B cell (primary cell): ENCODE results near the gene ORMDL3. TPM values are rescaled to one million over a fixed set of nuclear protein-coding genes. Genes with fewer than 3 reads are reported as not detected.

Experiments used
- ATAC-seq: fragments of 200-7000 bp; cut with Tn5 transposase; one replicate; pipeline ENCODE4 v1.10.0; 2021; ENCODE audit warnings: low read depth, mild to moderate bottlenecking, moderate number of reproducible peaks, moderate library complexity
- CTCF ChIA-PET: fragments of 350-600 bp; sonication (Branson Sonifier 250); formaldehyde crosslinking; loops from one replicate; lab custom pipeline; 2021; ENCODE audit warnings: antibody characterized with exemption, inconsistent platforms; lab: Charles Lee
- POLR2A ChIA-PET: fragments of 350-600 bp; sonication (Branson Sonifier 250); formaldehyde crosslinking; loops from one replicate; lab custom pipeline; 2021; ENCODE audit warnings: antibody characterized with exemption; lab: Charles Lee
- DNase-seq: peaks from one replicate; pipeline ENCODE4 v3.0.0; 2013
- H2AFZ ChIP-seq: 2 replicates; pipeline ENCODE4 v1.6.1; 2012; ENCODE audit warnings: mild to moderate bottlenecking, low read depth, low read length; ENCODE audit not compliant: insufficient read depth, poor library complexity, severe bottlenecking
- H3K27ac ChIP-seq, 2 donors: 1 replicate in 1 of 2; 2 replicates in 1 of 2; pipeline ENCODE4 v1.5.1; 2012 to 2013; ENCODE audit warnings: low read length in 2 of 2, mild to moderate bottlenecking in 2 of 2, moderate library complexity in 1 of 2
- H3K27me3 ChIP-seq, 4 experiments: fragments of 200-600 bp in 1 of 4; sonication (generic) in 1 of 4; replicated peaks in 1 of 4; 1 replicate in 2 of 4; 2 replicates in 2 of 4; pipeline versions ENCODE4 v1.6.1 to v1.7.0; 2013 to 2016; ENCODE audit warnings: low read length in 3 of 4, mild to moderate bottlenecking in 2 of 4, mixed read lengths in 1 of 4, moderate library complexity in 1 of 4; ENCODE audit not compliant: insufficient read depth in 4 of 4, control insufficient read depth in 3 of 4; ENCODE audit errors: control extremely low read depth in 1 of 4
- H3K36me3 ChIP-seq, 2 experiments: replicated peaks in 1 of 2; 1 replicate in 1 of 2; 2 replicates in 1 of 2; pipeline versions ENCODE4 v1.6.1 to v1.7.1; 2013; ENCODE audit warnings: low read length in 1 of 2; ENCODE audit not compliant: insufficient read depth in 2 of 2, control insufficient read depth in 1 of 2; ENCODE audit errors: control extremely low read depth in 1 of 2, extremely low read depth in 1 of 2
- H3K4me1 ChIP-seq, 2 donors: fragments of 200-600 bp in 1 of 2; sonication (generic) in 1 of 2; 1 replicate in 1 of 2; 2 replicates in 1 of 2; pipeline versions ENCODE4 v1.5.1 to v1.6.1; 2013 to 2017; ENCODE audit warnings: low read length in 2 of 2; ENCODE audit not compliant: control insufficient read depth in 2 of 2, insufficient read depth in 2 of 2
- H3K4me2 ChIP-seq: replicated peaks from 2 replicates; pipeline ENCODE3; 2012; ENCODE audit warnings: mild to moderate bottlenecking, low read depth, low read length; ENCODE audit not compliant: poor library complexity, severe bottlenecking
- H3K4me3 ChIP-seq, 5 experiments: fragments of 200-600 bp in 1 of 5; sonication (generic) in 1 of 5; 1 replicate in 3 of 5; 2 replicates in 2 of 5; pipeline versions ENCODE4 v1.5.1 to v1.7.0; 2011 to 2016; ENCODE audit warnings: low read length in 4 of 5, mild to moderate bottlenecking in 4 of 5, low read depth in 2 of 5, control low read depth in 1 of 5, moderate library complexity in 1 of 5; ENCODE audit not compliant: insufficient read depth in 1 of 5; ENCODE audit errors: control extremely low read depth in 1 of 5, extremely low read depth in 1 of 5
- H3K79me2 ChIP-seq: fragments of 200-600 bp; sonication (generic); one replicate; pipeline ENCODE4 v1.6.0; 2016; ENCODE audit warnings: low read length; ENCODE audit not compliant: control insufficient read depth, insufficient read depth
- H3K9ac ChIP-seq: fragments of 200-600 bp; sonication (generic); 2 replicates; pipeline ENCODE4 v1.6.1; 2017; ENCODE audit warnings: mild to moderate bottlenecking, low read length, moderate library complexity
- H3K9me3 ChIP-seq, 3 donors: one replicate each; pipeline versions ENCODE4 v1.6.1 to v1.7.1; 2013; ENCODE audit warnings: low read length in 2 of 3; ENCODE audit not compliant: control insufficient read depth in 2 of 3, insufficient read depth in 1 of 3; ENCODE audit errors: control extremely low read depth in 1 of 3
- H4K20me1 ChIP-seq: 2 replicates; pipeline ENCODE4 v1.6.0; 2012; ENCODE audit warnings: mild to moderate bottlenecking, low read length; ENCODE audit not compliant: insufficient read depth, control insufficient read depth, poor library complexity, severe bottlenecking
- H3K27ac Mint-ChIP-seq: one replicate; pipeline ENCODE4 v1.8.0; 2021; ENCODE audit warnings: mixed read lengths
- H3K27me3 Mint-ChIP-seq: one replicate; pipeline ENCODE4 v1.8.0; 2021; ENCODE audit warnings: mixed read lengths
- H3K4me1 Mint-ChIP-seq: one replicate; pipeline ENCODE4 v1.8.0; 2021; ENCODE audit warnings: mixed read lengths
- H3K4me3 Mint-ChIP-seq: one replicate; pipeline ENCODE4 v1.8.0; 2021; ENCODE audit warnings: mixed read lengths
- H3K9me3 Mint-ChIP-seq: one replicate; pipeline ENCODE4 v1.8.0; 2022; ENCODE audit warnings: mixed read lengths; ENCODE audit not compliant: insufficient read depth
- EZH2 ChIP-seq: IDR thresholded peaks from 2 replicates; pipeline ENCODE4 v1.6.1; 2012; ENCODE audit warnings: borderline replicate concordance, low read depth, mild to moderate bottlenecking, moderate library complexity, low read length; ENCODE audit not compliant: insufficient read depth, poor library complexity, severe bottlenecking
- WGBS: methylation state at CpG from one replicate; pipeline ENCODE4 v1.1.5; 2013; ENCODE audit warnings: missing lambda C conversion rate; ENCODE audit not compliant: insufficient coverage; 5-methylcytosine and 5-hydroxymethylcytosine counted together
- intact Hi-C: fragments of 100-400 bp; cut with micrococcal nuclease; formaldehyde crosslinking; loops from one replicate; pipeline ENCODE4 v1.10.0; 2022
- polyA plus RNA-seq: library from polyadenylated mRNA; depleted of rRNA; stranded (reverse); fragments of >200 nt; gene quantifications from 2 replicates; pipeline ENCODE4 v1.2.3, GENCODE V29; 2012
- total RNA-seq, 2 donors: library from RNA; stranded (reverse); fragments of 120-200 nt in 1 of 2; gene quantifications; 1 replicate in 1 of 2; 2 replicates in 1 of 2; pipeline versions ENCODE4 v1.2.3 to v1.2.4, GENCODE V29; 2013 to 2022
- TF ChIP-seq, protein P1 (sequence below): fragments of 200-600 bp; IDR thresholded peaks from one replicate; pipeline ENCODE4 v1.8.0; 2022; ENCODE audit warnings: antibody characterized with exemption, mild to moderate bottlenecking

Gene ORMDL3
- total and polyA plus RNA-seq, 2 donors (not counting 1 experiment from before 2014, with no cell fraction given): 51.8 to 90.6 TPM

DNA sequence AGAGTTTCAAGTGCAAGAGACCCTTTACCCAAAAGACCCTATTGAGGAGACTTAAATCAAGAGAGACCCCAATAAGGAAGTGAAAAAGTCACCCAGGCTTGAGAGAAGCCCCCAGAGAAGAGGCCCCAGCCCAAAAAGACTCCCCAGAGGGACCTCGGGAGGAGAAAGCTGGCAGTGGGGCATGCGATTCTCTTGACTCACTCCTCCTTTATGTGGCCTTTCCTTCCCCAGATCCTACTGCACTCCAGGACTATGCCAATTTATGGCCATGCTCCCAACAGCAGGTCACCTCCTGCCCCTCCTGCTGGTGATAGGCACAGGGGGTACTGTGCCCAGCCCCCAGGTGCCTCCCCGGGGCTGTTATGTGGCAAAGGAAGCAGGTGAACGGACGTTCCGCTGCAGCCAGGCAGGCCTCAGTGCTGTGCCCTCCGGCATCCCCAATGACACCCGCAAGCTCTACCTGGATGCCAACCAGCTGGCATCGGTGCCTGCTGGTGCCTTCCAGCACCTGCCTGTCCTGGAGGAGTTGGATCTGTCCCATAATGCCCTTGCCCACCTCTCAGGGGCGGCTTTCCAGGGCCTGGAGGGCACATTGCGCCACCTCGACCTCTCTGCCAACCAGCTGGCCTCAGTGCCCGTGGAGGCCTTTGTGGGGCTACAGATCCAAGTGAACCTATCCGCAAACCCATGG, 16.4 kb upstream of the ORMDL3 start:
- Histone ChIP-seq H3K9me3 (no peaks in the 10 kb centered on the region), H3K36me3 (no peaks in the 10 kb centered on the region), H3K4me2 (no peak overlapping the region), H3K27ac (no peak overlapping the region), H3K79me2 (no peaks in the 10 kb centered on the region), H4K20me1 (no peaks in the 10 kb centered on the region), H3K9ac (no peak overlapping the region), H3K4me1 (peaks cover 29 to 30% of the 10 kb centered on the region in 2 donors), H3K4me3 (no peak overlapping the region), H3K27me3 (no peaks in the 10 kb centered on the region), H2AFZ (no peak overlapping the region)
- ChIA-PET CTCF (no interaction called here), POLR2A (no interaction called here)
- intact Hi-C loops: no loop called here
- Mint-ChIP-seq H3K27ac (no peak overlapping the region), H3K9me3 (no peaks in the 10 kb centered on the region), H3K27me3 (no peaks in the 10 kb centered on the region), H3K4me1 (peaks cover 26% of the 10 kb centered on the region), H3K4me3 (no peak overlapping the region)
- DNase-seq: no peak
- TF ChIP-seq, protein P1, sequence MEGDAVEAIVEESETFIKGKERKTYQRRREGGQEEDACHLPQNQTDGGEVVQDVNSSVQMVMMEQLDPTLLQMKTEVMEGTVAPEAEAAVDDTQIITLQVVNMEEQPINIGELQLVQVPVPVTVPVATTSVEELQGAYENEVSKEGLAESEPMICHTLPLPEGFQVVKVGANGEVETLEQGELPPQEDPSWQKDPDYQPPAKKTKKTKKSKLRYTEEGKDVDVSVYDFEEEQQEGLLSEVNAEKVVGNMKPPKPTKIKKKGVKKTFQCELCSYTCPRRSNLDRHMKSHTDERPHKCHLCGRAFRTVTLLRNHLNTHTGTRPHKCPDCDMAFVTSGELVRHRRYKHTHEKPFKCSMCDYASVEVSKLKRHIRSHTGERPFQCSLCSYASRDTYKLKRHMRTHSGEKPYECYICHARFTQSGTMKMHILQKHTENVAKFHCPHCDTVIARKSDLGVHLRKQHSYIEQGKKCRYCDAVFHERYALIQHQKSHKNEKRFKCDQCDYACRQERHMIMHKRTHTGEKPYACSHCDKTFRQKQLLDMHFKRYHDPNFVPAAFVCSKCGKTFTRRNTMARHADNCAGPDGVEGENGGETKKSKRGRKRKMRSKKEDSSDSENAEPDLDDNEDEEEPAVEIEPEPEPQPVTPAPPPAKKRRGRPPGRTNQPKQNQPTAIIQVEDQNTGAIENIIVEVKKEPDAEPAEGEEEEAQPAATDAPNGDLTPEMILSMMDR: no peak
- TF ChIP-seq EZH2: no peak
- WGBS: 76% methylated on average over 14 of the region's 14 CpGs
- ATAC-seq: no peak

DNA sequence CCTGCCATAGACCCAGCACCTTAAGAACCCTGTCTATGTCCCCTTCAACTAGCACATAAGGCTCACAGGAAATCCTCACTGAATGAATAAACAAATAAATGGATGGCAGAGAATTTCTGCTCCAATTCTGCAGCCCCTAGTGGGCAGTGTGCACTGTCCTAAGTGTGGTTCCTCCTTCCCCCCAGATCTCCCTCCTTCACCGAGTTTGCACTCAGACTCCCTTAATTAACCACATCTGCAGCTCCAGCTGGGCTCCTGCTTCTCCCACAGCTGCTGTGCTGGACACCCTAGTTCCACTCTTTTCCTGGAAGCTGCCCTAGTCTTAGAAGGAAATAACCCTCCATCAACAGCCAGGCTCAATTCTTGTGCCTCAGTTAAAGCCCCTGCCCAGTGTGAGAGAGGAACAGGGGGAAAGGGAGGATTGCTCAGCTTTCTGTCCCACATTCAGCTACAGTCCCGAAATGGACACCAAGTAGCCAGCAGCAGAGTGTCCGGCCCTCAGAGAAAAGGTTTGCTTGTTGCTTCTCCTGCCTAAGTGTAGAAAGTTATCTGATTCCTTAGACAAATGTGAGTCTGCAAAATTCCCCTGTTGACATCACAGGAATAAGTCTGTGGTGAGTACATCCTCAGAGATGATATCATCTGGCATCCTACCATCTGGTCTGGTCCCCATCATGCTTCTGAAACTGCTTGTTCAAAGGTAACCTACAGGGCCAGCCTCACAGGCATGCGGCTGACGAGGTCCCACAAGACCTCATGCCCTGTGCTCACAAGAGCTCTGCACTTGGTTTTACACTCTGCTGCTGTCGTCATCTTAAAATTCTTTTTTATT, 12.4 kb upstream of the ORMDL3 start:
- TF ChIP-seq EZH2: no peak
- TF ChIP-seq, protein P1: peak; percentile 52
- Mint-ChIP-seq H3K4me3 (no peak overlapping the region), H3K27me3 (no peaks in the 10 kb centered on the region), H3K9me3 (no peaks in the 10 kb centered on the region), H3K4me1 (peaks cover 13% of the 10 kb centered on the region), H3K27ac (peak overlapping the region; percentile 16)
- Histone ChIP-seq H3K4me1 (peaks cover 17 to 22% of the 10 kb centered on the region in 2 donors), H3K79me2 (no peaks in the 10 kb centered on the region), H3K4me3 (no peak overlapping the region), H3K4me2 (peak overlapping the region; percentile 1), H3K27ac (peak overlapping the region in 1 of 2 donors; percentile 14), H4K20me1 (no peaks in the 10 kb centered on the region), H3K9ac (no peak overlapping the region), H2AFZ (peak overlapping the region; percentile 50), H3K36me3 (no peaks in the 10 kb centered on the region), H3K9me3 (no peaks in the 10 kb centered on the region), H3K27me3 (no peaks in the 10 kb centered on the region)
- ChIA-PET CTCF (interaction anchor here (0.5 to 2.3 kb wide), 7 partner anchors 17 to 319 kb away, joined by 3 to 14 read pairs (median 3); partner anchors contain the start of gene PSMD3), POLR2A (interaction anchor here (0.6 kb wide), 1 partner anchor 276 kb away, joined by 4 read pairs; no protein-coding TSS in a partner anchor)
- intact Hi-C loops: no loop called here
- peak; percentile 70 for ATAC-seq
- DNase-seq: peak; percentile 56
- 25% methylated on average over 3 of the region's 6 CpGs for WGBS
